Esophagus squamous epithelium (tissue), 4 donors: Measurements from ENCODE around the gene ZNF586.

Source experiments
- CTCF ChIP-seq, 6 experiments: fragments of 450-650 bp in 4 of 6; fragments of 200-600 bp in 2 of 6; sonication (generic) in 2 of 6; IDR thresholded peaks; one replicate each; pipeline ENCODE4 v1.5.1; 2016 to 2019; ENCODE audit warnings: antibody characterized with exemption in 6 of 6, mild to moderate bottlenecking in 4 of 6, moderate library complexity in 4 of 6
- POLR2A ChIP-seq, 4 donors: fragments of 450-650 bp; IDR thresholded peaks; one replicate each; pipeline ENCODE4 v1.6.1; 2017; ENCODE audit warnings: antibody characterized with exemption in 4 of 4, mild to moderate bottlenecking in 4 of 4, moderate library complexity in 3 of 4

- TF ChIP-seq POLR2A (IDR thresholded peaks at IDR 0.05): no peak
- TF ChIP-seq CTCF (IDR thresholded peaks at IDR 0.05): no peak
These were observed 56.0 kb downstream of the ZNF586 start for GRCh38 chr19:57825511-57825910.
